K562 (cell line): ENCODE measurements around the gene OVCH2. TPM values are rescaled to one million over a fixed set of nuclear protein-coding genes. Genes with fewer than 3 reads are reported as not detected.
"Not testable (repeated sequence)": the region's sequence is repeated elsewhere in the genome, so short reads cannot be mapped to it uniquely, and the experiment has no call there.

ENCODE experiments used
- ATAC-seq: fragments of 200-7000 bp; cut with Tn5 transposase; 3 replicates; pipeline ENCODE4 v1.9.1; 2020; ENCODE audit warnings: moderate library complexity
- BruUV-seq: library from RNA; stranded (reverse); fragments of 400-500 nt; replicated peaks from 2 replicates; lab custom pipeline; 2021; lab: Mats Ljungman, UMichigan
- CTCF ChIA-PET: fragments of 300-600 bp; formaldehyde crosslinking; extraction: SDS; loops from one replicate; lab custom pipeline; 2021; ENCODE audit warnings: low intra/inter-chr PET ratio; lab: Yijun Ruan, JAX
- POLR2A ChIA-PET: fragments of 300-600, 350-650 bp; sonication (Branson Sonifier 250); formaldehyde crosslinking; extraction: SDS; loops from one replicate; lab custom pipeline; 2021; ENCODE audit warnings: antibody characterized with exemption, inconsistent platforms; lab: Yijun Ruan, JAX
- DNase-seq, 4 experiments: peaks; one replicate each; pipeline versions ENCODE4 v3.0.0 to v3.0.0-alpha.2; 2011 to 2018; ENCODE audit warnings: low spot score in 3 of 4, mixed read lengths in 3 of 4; ENCODE audit errors: extremely low read depth in 1 of 4
- FAIRE-seq: peaks from 2 replicates; lab custom pipeline; 2011; peaks lifted over from hg19 to GRCh38; lab: Jason Lieb, UNC
- H2AFZ ChIP-seq: 2 replicates; pipeline ENCODE4 v1.6.0; 2011; ENCODE audit warnings: low read depth, low read length, control low read depth, inconsistent platforms
- H3K27ac ChIP-seq: fragments of 200-600 bp; 3 replicates; pipeline ENCODE4 v1.8.0; 2011; ENCODE audit warnings: low read depth, mild to moderate bottlenecking, control low read depth, inconsistent platforms, low read length, moderate library complexity, mixed read lengths; ENCODE audit errors: extremely low read depth
- H3K27me3 ChIP-seq, 2 experiments: fragments of 300-600 bp in 1 of 2; 2 replicates in 1 of 2; 3 replicates in 1 of 2; pipeline versions ENCODE4 v1.6.0 to v1.8.0; 2011; ENCODE audit warnings: inconsistent platforms in 2 of 2, low read length in 2 of 2, mild to moderate bottlenecking in 1 of 2, mixed read lengths in 1 of 2, moderate library complexity in 1 of 2; ENCODE audit not compliant: control insufficient read depth in 2 of 2, insufficient read depth in 2 of 2
- H3K36me3 ChIP-seq: fragments of 300-600 bp; 3 replicates; pipeline ENCODE4 v1.8.0; 2011; ENCODE audit warnings: mild to moderate bottlenecking, low read length, inconsistent platforms; ENCODE audit not compliant: control insufficient read depth, insufficient read depth
- H3K4me1 ChIP-seq, 2 experiments: fragments of 200-600 bp in 1 of 2; replicated peaks in 1 of 2; 2 replicates in 1 of 2; 3 replicates in 1 of 2; pipeline versions ENCODE4 v1.5.1 to v1.8.0; 2011; ENCODE audit warnings: inconsistent platforms in 2 of 2, low read length in 2 of 2, mild to moderate bottlenecking in 1 of 2, mixed read lengths in 1 of 2, moderate library complexity in 1 of 2; ENCODE audit not compliant: control insufficient read depth in 2 of 2, insufficient read depth in 2 of 2
- H3K4me2 ChIP-seq: 2 replicates; pipeline ENCODE4 v1.6.1; 2011; ENCODE audit warnings: low read length, control low read depth, inconsistent platforms, mixed read lengths; ENCODE audit not compliant: insufficient read depth
- H3K4me3 ChIP-seq: fragments of 200-600 bp; sonication (generic), shearing (Covaris generic); 2 replicates; pipeline ENCODE4 v1.5.1; 2016; ENCODE audit warnings: control low read depth, inconsistent platforms
- H3K79me2 ChIP-seq: fragments of 200-600 bp; 3 replicates; pipeline ENCODE4 v1.8.0; 2011; ENCODE audit warnings: low read length, inconsistent platforms; ENCODE audit not compliant: control insufficient read depth, insufficient read depth
- H3K9ac ChIP-seq, 2 experiments: 2 replicates each; pipeline versions ENCODE4 v1.6.0 to v1.6.1; 2011; ENCODE audit warnings: low read depth in 2 of 2, low read length in 2 of 2, control low read depth in 1 of 2, inconsistent platforms in 1 of 2, mild to moderate bottlenecking in 1 of 2, mixed read lengths in 1 of 2; ENCODE audit not compliant: insufficient read depth in 1 of 2
- H3K9me1 ChIP-seq: one replicate; pipeline ENCODE4 v1.6.0; 2011; ENCODE audit warnings: inconsistent platforms, mild to moderate bottlenecking, low read length, moderate library complexity; ENCODE audit not compliant: control insufficient read depth, insufficient read depth
- H3K9me3 ChIP-seq: replicated peaks from 2 replicates; pipeline ENCODE4 v1.5.1; 2011; ENCODE audit warnings: low read depth, low read length, inconsistent platforms; ENCODE audit not compliant: control insufficient read depth, insufficient read depth
- H4K20me1 ChIP-seq: replicated peaks from 2 replicates; pipeline ENCODE4 v1.6.1; 2011; ENCODE audit warnings: low read length, inconsistent platforms, mixed read lengths; ENCODE audit not compliant: control insufficient read depth, insufficient read depth
- CEBPG ChIP-seq, 3 experiments: fragments of 200-800 bp in 1 of 3; sonication (Bioruptor generic) in 1 of 3; sonication (generic) in 1 of 3; formaldehyde crosslinking in 1 of 3; IDR thresholded peaks in 2 of 3; conservative IDR thresholded peaks in 1 of 3; 2 replicates each; pipeline versions ENCODE4 v1.6.1 to v1.8.0; 2016 to 2022; ENCODE audit warnings: missing compliant biosample characterization in 2 of 3, missing genetic modification characterization in 2 of 3, mild to moderate bottlenecking in 1 of 3, missing genetic modification reagents in 1 of 3
- SIN3B ChIP-seq: fragments of 450-650 bp; IDR thresholded peaks from 2 replicates; pipeline ENCODE4 v1.6.1; 2017; ENCODE audit warnings: low read depth, mild to moderate bottlenecking, moderate library complexity
- SMARCA4 ChIP-seq: fragments of 450-650 bp; IDR thresholded peaks from 2 replicates; pipeline ENCODE4 v1.6.1; 2016
- ZBTB17 ChIP-seq: fragments of 450-650 bp; formaldehyde crosslinking; IDR thresholded peaks from 2 replicates; pipeline ENCODE4 v1.4.0; 2020; ENCODE audit warnings: mild to moderate bottlenecking
- WGBS: fragments of 100-300 bp; shearing (Covaris generic); methylation state at CpG from one replicate; pipeline ENCODE4 v1.1.6; 2016; ENCODE audit warnings: low coverage, mixed read lengths; ENCODE audit not compliant: insufficient coverage; ENCODE audit errors: missing lambda C conversion rate; 5-methylcytosine and 5-hydroxymethylcytosine counted together
- in situ Hi-C: fragments of 300-500 bp; cut with MboI; formaldehyde crosslinking; loops from 4 replicates; pipeline ENCODE4 v1.15.0; 2018; ENCODE audit warnings: inconsistent platforms, mixed read lengths
- intact Hi-C: fragments of 100-400 bp; cut with micrococcal nuclease; formaldehyde crosslinking; loops from 2 replicates; pipeline ENCODE4 v1.14.2; 2022
- polyA plus RNA-seq, 8 experiments: library from polyadenylated mRNA; depleted of rRNA in 4 of 8; stranded (reverse) in 5 of 8; unstranded in 3 of 8; fragments of >200 nt; fragmentation: Nextera tagmentation in 2 of 8; fragmentation: Illumina TruSeq in 1 of 8; extraction: Ambion mirVana in 2 of 8; extraction: Trizol in 1 of 8; gene quantifications; 2 replicates each; pipeline versions ENCODE4 v1.2.1 to v1.2.3, GENCODE V29; 2011 to 2014; ENCODE audit warnings: inconsistent platforms in 1 of 8, missing spikeins in 1 of 8
- total RNA-seq, 7 experiments: library from RNA; depleted of rRNA in 6 of 7; stranded (reverse); fragments of >200 nt in 6 of 7; fragmentation: Illumina TruSeq in 2 of 7; extraction: Trizol in 2 of 7; gene quantifications; 2 replicates each; pipeline versions ENCODE4 v1.2.1 to v1.2.3, GENCODE V29; 2011 to 2021; ENCODE audit warnings: low replicate concordance in 1 of 7

Gene OVCH2
- total and polyA plus RNA-seq, 9 of the 15 experiments (the other 6 are each of a cell fraction or from before 2014, with no cell fraction given): not detected

DNA sequence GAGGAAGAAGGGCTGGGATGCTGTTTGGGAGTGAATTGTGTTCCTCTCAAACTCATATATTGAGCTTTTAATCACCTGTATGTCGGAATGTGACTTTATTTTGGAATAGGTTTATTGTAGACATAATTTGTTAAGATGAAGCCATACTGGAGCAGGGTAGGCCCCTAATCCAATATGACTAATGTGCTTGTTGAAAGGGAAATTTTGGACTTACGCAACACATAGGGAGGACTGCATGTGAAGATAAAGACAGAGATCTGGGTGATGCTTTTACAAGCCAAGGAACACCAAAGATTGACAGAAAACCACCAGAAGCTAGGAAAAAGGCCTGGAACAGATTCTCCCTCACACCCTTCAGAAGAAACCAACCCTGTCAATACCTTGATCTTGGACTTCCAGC lies 43.2 kb upstream of the OVCH2 start:
- H3K27me3 ChIP-seq: no peaks in the 10 kb centered on the region
- BruUV-seq: no TSS peak
- no peak for TF ChIP-seq CEBPG (CRISPR knock-in tag; IDR thresholded peaks at IDR 0.05)
- TF ChIP-seq CEBPG (tag; conservative IDR thresholded peaks at IDR 0.05 in 1 of 2, IDR thresholded peaks at IDR 0.05 in 1 of 2): no peak
- no peak for TF ChIP-seq ZBTB17 (CRISPR knock-in tag)
- no peak for TF ChIP-seq SIN3B
- TF ChIP-seq SMARCA4: no peak
- no peak overlapping the region for H3K4me3 ChIP-seq
- no peaks in the 10 kb centered on the region for H3K4me1 ChIP-seq
- H3K36me3 ChIP-seq: no peaks in the 10 kb centered on the region
- ChIA-PET CTCF (no interaction called here), POLR2A (no interaction called here)
- 0% methylated on average over 2 of the region's 2 CpGs for WGBS
- in situ Hi-C loops (no loop called here), intact Hi-C loops (no loop called here)
- H3K9ac ChIP-seq: no peak overlapping the region
- H3K4me2 ChIP-seq: no peak overlapping the region
- no peaks in the 10 kb centered on the region for H3K9me3 ChIP-seq
- no peak for ATAC-seq
- H3K79me2 ChIP-seq: no peaks in the 10 kb centered on the region
- H3K9me1 ChIP-seq: no peaks in the 10 kb centered on the region
- no peak for FAIRE-seq
- no peak overlapping the region for H2AFZ ChIP-seq
- no peaks in the 10 kb centered on the region for H4K20me1 ChIP-seq
- DNase-seq: no peak
- H3K27ac ChIP-seq: no peak overlapping the region

DNA sequence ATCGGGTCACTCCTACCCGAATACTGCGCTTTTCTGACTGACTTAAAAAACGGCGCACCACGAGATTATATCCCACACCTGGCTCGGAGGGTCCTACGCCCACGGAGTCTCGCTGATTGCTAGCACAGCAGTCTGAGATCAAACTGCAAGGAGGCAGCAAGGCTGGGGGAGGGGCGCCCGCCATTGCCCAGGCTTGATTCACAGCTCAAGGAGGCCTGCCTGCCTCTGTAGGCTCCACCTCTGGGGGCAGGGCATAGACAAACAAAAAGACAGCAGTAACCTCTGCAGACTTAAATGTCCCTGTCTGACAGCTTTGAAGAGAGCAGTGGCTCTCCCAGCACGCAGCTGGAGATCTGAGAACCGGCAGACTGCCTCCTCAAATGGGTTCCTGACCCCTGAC lies 28.5 kb upstream of the OVCH2 start:
- CTCF ChIA-PET, DNase-seq, H3K79me2 ChIP-seq, BruUV-seq, H3K9me1 ChIP-seq, H2AFZ ChIP-seq, H3K27ac ChIP-seq, H4K20me1 ChIP-seq, H3K9me3 ChIP-seq, in situ Hi-C loops, H3K4me2 ChIP-seq, H3K27me3 ChIP-seq, POLR2A ChIA-PET, H3K4me3 ChIP-seq, FAIRE-seq, ATAC-seq, H3K9ac ChIP-seq, H3K4me1 ChIP-seq, H3K36me3 ChIP-seq, intact Hi-C loops: not testable (repeated sequence)
- 3% methylated on average over 3 of the region's 14 CpGs for WGBS
